Fibroblast of villous mesenchyme (primary cell): ENCODE results near the gene TMEM120A. TPM values are rescaled to one million over a fixed set of nuclear protein-coding genes. Genes with fewer than 3 reads are reported as not detected.

Experiments used
- DNase-seq: peaks from one replicate; pipeline ENCODE4 v3.0.0-alpha.2; 2010; ENCODE audit warnings: low read depth
- H3K4me3 ChIP-seq: 2 replicates; pipeline ENCODE4 v1.5.1; 2011; ENCODE audit warnings: low read depth, mild to moderate bottlenecking, low read length
- total RNA-seq: library from RNA; depleted of rRNA; stranded (reverse); fragments of >200 nt; gene quantifications from 2 replicates; pipeline ENCODE4 v1.2.3, GENCODE V29; 2012
- TF ChIP-seq, protein P1 (sequence below): IDR thresholded peaks from 2 replicates; pipeline ENCODE4 v1.5.1; 2012; ENCODE audit warnings: low read depth, mild to moderate bottlenecking, low read length; ENCODE audit not compliant: insufficient read depth

The TMEM120A gene
- total RNA-seq, 1 donor = 30.2 TPM

DNA sequence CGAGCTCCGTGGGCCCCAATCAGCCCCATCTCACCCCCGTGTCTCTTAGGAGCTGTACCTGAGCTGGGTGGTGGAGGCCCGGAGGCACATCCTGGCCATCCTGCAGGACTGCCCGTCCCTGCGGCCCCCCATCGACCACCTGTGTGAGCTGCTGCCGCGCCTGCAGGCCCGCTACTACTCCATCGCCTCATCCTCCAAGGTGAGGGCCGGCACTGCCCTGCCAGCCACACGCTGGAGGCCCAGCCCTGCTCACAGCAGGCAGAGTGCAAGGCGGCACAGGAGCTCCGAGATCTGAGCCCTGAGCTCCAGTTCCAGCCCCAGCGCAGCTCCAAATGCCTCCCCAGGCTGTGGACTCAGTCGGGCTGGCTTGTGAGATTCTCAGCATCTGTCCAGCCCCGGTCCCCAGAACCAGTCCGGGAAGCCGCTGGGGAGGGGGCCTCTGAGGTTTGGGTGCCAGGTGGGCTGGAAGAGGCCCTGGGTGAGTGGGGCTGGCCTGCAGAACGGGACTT, 9.3 kb downstream of the TMEM120A start:
- no peak for DNase-seq
- no peak overlapping the region for H3K4me3 ChIP-seq
- TF ChIP-seq, protein P1, sequence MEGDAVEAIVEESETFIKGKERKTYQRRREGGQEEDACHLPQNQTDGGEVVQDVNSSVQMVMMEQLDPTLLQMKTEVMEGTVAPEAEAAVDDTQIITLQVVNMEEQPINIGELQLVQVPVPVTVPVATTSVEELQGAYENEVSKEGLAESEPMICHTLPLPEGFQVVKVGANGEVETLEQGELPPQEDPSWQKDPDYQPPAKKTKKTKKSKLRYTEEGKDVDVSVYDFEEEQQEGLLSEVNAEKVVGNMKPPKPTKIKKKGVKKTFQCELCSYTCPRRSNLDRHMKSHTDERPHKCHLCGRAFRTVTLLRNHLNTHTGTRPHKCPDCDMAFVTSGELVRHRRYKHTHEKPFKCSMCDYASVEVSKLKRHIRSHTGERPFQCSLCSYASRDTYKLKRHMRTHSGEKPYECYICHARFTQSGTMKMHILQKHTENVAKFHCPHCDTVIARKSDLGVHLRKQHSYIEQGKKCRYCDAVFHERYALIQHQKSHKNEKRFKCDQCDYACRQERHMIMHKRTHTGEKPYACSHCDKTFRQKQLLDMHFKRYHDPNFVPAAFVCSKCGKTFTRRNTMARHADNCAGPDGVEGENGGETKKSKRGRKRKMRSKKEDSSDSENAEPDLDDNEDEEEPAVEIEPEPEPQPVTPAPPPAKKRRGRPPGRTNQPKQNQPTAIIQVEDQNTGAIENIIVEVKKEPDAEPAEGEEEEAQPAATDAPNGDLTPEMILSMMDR = no peak

DNA sequence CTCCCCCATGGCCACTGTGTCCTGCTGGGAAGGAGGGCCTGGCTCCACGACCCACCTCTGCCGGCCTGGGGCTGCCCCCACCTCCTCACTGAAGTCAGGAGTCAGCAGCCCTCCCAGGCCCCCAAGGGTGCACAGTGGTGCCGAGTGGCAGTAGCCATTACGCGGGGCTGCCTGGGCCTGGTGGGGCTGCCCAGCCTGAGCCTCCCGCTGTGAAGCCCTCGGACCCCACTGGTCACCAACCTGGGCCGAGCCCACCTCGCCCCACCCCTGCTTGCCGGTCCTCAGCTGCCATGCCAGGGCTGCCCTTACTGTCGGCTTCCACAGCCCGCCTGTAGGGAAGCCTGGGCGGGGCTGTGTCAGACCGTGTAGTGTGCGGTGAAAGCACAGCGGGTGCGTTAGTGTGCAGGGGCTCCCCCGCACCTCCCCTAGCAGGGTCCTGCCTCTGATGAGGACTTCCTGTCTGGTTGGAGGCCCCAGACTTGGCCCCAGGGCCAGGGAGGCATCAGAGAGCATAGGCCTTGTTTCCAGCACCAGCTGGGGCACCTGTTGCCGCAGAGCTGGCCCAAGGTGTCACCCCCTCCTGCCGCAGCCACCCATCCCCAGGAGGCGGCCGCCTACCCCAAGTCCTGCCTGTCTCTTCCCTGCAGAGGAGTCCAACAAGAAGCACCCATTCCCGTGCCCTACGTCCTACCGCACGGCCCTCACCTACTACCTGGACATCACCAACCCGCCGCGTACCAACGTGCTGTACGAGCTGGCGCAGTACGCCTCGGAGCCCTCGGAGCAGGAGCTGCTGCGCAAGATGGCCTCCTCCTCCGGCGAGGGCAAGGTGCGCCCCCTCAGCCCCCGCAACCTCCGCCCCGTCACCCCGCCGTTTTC, 10.0 kb downstream of the TMEM120A start:
- TF ChIP-seq, protein P1 = no peak
- no peak overlapping the region for H3K4me3 ChIP-seq
- DNase-seq = no peak

DNA sequence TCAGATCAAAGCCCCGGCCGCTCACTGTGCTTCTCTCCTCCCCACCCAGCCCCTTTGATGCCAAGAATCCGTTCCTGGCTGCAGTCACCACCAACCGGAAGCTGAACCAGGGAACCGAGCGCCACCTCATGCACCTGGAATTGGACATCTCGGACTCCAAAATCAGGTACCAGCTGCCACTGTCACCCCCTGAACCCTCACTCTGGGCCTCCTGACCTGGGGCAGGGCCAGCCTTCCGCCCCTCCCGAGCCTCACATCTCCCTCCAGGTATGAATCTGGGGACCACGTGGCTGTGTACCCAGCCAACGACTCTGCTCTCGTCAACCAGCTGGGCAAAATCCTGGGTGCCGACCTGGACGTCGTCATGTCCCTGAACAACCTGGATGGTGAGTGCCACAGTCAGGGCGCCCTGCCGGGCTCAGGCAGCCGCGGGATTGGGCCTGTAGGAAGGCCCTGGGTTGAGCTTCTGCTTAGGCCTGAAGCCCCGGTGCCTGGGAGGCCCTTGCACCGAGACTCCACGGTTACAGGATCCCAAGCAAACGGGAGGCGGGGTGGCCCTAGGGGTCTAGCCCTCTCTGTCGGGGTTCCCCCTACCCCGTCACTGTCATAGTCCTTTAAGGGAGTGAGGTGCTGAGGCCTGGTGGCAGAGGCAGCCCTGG, 10.8 kb downstream of the TMEM120A start:
- no peak overlapping the region for H3K4me3 ChIP-seq
- TF ChIP-seq, protein P1 = no peak
- no peak for DNase-seq

DNA sequence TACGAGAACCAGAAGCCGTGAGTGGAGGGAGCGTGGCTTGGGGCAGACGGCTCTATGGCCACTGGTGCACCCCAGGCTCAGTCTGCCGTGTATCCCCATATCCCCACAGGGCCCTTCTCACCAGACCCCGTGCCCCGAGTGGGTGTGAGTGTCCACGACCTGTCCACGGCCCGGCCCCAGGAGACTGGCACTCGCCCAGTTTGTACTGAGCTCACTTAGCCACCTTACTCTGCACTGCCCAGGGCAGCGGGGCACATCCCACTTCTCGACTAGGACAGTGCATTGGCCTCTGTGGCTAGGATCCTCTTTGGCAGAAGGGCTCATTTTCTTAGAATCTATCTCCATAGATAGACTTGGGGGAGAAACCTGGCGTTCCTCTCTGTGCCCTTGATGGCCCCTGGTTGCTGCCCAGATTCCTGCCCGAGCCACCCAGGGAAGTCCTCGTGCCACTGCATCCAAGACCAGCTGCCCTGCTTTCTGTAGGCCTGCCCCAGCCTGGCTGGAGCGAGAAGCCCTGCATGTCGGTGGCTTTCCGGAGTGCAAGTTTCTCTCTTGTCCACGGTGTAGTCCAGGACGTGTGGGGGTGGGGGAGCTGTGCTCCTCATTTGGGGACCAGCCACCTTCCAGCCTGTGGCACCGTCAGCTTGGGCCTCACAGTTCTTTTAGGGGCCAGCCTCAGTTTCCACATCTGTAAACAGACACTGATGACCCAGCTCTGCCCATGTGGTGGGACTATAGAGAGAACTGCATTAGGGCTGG, 11.9 kb downstream of the TMEM120A start:
- TF ChIP-seq, protein P1 = no peak
- no peak for DNase-seq
- no peak overlapping the region for H3K4me3 ChIP-seq

DNA sequence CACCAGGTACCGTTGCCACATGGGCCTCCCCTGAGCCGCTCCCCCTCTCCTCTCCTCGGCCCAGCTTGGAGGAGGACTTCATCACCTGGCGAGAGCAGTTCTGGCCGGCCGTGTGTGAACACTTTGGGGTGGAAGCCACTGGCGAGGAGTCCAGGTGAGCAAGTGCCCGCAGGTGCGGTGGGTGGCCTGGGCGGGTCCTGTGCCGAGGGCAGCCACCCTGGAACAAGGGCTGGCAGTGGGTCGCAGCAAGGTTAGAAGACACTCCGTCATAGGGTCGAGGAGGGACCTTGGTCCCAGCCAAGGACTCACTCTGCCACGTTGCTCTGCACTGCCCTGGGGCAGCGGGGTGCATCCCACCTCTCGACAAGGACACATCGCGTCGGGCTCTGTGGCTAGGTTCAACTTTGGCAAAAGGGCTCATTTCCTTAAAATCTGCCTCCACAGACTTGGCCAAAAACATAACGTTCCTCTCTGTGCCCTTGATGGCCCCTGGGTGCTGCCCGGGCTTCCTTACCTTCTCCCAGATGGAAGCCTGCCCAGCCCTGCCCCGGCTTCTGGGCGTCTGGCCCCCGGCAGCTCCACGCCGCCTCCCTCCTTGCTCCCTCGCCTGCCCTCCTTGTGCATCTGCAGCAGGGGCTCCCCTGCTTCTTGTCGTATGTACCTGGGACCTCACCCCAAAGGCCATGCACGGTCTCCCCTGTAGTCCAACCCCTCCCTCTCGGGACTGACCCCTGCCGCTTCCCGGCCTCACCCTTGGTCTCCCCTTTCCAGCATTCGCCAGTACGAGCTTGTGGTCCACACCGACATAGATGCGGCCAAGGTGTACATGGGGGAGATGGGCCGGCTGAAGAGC, 12.7 kb downstream of the TMEM120A start:
- TF ChIP-seq, protein P1 = no peak
- no peak overlapping the region for H3K4me3 ChIP-seq
- no peak for DNase-seq

DNA sequence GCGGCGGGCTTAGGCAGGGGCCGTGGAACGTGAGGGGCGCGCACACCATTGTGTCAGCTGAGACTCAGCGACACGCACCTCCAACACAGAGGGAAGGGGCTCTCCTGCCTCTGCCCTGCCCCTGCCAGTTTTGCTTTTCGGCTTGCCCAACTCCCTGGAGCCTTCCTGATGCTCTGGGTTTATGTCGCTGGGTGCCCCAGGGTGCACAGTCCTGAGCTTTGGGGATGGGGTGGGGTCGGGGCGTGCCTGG, 13.3 kb downstream of the TMEM120A start:
- TF ChIP-seq, protein P1 = no peak
- DNase-seq = no peak
- H3K4me3 ChIP-seq = no peak overlapping the region
